NCI-H2081 (cell line): ENCODE measurements around the gene ZC3H8.
A peak's percentile ranks its signal among the peaks of the same experiment; 100 is the strongest.
"Not testable (repeated sequence)": the region's sequence is repeated elsewhere in the genome, so short reads cannot be mapped to it uniquely, and the experiment has no call there.

Experiments
- DNase-seq, 2 experiments: peaks; one replicate each; lab custom pipeline; 2025; lab: John Stamatoyannopoulos, UW

The ZC3H8 gene

DNA sequence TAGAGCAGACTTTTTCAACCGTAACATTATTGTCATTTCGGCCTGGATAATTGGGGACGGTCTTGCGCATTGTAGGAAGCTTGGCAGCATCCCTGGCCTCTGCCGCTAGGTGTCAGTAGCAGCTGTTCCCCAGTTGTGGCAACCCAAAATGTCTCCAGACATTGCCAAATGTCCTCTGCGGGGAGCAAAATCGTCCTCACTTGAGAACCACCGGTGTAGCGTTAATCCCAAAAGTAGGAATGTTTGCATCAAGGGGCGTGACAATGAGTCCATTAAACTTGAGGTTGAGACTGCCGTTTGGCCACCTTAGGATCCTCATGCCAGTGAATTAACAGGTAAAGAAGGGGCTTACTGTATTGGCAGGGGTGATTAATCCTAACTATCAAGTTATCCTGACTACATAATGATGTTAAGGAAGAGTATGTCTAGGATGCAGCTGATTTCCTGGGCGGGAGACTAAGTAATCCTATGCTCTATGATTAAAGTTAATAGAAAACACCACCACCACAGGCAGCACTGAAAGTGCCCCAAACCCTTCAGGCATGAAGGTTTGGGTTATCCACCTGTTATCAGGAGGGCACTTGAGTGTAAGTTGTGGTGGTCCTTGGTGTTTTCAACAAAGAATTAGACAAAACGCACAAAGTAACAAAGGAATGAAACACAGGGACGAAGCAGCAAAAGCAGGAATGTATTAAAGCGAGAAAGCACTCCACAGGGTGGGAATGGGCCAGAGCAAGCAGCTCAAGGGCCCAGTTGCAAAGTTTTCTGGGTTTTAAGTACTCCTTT lies 4.9 kb upstream of the ZC3H8 start:
- DNase-seq, result peak; percentile 48 to 76

DNA sequence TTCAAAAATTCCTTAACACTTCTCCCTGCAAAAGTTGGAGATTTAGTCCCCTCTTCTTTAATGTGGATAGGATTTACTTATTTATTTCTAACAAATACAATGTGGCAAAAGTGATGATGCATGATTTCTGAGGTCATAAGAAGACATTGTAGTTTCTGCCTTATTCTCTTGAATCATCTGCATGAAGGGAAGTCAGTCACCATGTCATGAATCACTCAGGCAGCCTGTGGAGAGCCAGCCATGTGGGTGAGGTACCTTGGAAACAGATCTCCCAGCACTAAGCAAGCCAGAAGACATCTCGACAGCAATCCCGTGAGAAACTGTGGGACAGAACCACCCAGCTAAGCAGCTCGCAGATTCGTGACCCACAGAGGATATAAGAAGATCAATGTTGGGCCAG lies 2.7 kb upstream of the ZC3H8 start:
- DNase-seq, result no peak

GRCh38 chr2:112256654-112257053 lies 1.8 kb upstream of the ZC3H8 start:
- no peak for DNase-seq

- no peak for DNase-seq
These were observed 1.0 kb upstream of the ZC3H8 start for GRCh38 chr2:112255875-112256274.

- no peak for DNase-seq
These were observed 1.5 kb downstream of the ZC3H8 start for GRCh38 chr2:112253261-112253815.

- no peak for DNase-seq
These were observed 3.6 kb downstream of the ZC3H8 start for GRCh38 chr2:112251271-112251670.

DNA sequence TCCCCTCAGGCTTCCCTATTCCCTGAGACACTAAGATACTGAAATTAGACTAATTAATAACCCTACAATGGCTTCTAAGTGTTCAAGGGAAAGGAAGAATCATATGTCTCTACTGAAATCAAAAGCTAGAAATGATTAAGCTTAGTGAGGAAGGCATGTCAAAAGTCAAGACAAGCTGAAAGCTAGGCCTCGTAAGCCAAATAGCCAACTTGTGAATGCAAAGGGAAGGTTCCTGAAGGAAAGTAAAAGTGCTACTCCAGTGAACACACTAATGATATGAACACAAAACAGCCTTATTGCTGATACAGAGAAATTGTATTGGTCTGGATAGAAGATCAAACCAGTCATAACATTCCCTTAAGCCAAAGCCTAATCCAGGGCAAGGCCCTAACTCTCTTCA lies 10.0 kb downstream of the ZC3H8 start:
- DNase-seq, result no peak

- no peak for DNase-seq
These were observed 11.6 kb downstream of the ZC3H8 start for GRCh38 chr2:112243233-112243632.

- no peak for DNase-seq
These were observed 12.5 kb downstream of the ZC3H8 start for GRCh38 chr2:112242384-112242783.

DNA sequence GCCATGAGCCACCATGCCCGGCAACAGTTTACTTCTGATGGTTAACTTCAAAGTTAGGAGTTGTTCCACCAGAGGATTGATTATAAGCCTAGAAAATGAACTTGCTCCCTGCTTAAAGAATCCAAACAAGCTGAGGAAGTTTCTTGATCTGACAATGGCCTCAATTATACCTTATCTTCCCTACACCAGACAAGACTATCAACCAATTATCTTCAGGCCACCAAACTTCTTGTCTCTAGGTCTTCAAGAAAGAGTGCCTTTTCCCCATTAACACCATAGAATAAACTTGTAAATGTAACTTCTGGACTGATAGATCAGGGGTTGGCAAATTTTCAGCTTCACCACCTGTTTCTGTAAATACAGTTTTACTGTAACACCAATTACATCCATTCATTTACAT lies 15.0 kb downstream of the ZC3H8 start:
- no peak for DNase-seq

- DNase-seq, result no peak
These were observed 24.5 kb downstream of the ZC3H8 start for GRCh38 chr2:112230371-112230770.

- DNase-seq, result peak in 1 of 2 experiments; percentile 4
These were observed 25.5 kb downstream of the ZC3H8 start for GRCh38 chr2:112229348-112229747.

GRCh38 chr2:112220831-112221230 lies 34.0 kb downstream of the ZC3H8 start:
- DNase-seq, result no peak

- DNase-seq, result no peak
These were observed 34.7 kb downstream of the ZC3H8 start for GRCh38 chr2:112220186-112220585.

DNA sequence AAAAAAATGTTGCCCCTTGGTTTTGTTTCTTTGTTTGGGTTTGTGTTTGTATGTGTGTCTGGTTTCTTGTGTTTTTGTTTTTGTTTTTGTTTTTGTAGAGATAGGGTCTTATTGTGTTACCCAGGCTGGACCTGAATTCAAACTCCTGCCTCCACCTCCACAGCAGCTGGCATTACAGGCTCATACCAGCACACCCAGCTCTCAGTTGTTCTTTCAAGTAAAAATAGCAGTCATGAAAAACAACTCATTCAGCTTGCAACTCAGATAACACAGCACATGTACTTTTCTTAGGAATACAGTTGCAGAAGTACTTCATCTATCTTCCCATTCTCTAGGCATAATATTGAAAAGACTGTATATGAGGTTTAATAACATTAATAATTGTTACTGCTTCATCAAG lies 37.0 kb downstream of the ZC3H8 start:
- no peak for DNase-seq

GRCh38 chr2:112216167-112216566 lies 38.7 kb downstream of the ZC3H8 start:
- no peak for DNase-seq

GRCh38 chr2:112207905-112208304 lies 46.9 kb downstream of the ZC3H8 start:
- DNase-seq, result not testable (repeated sequence)

GRCh38 chr2:112204411-112204810 lies 50.4 kb downstream of the ZC3H8 start:
- peak in 1 of 2 experiments; percentile 3 for DNase-seq

DNA sequence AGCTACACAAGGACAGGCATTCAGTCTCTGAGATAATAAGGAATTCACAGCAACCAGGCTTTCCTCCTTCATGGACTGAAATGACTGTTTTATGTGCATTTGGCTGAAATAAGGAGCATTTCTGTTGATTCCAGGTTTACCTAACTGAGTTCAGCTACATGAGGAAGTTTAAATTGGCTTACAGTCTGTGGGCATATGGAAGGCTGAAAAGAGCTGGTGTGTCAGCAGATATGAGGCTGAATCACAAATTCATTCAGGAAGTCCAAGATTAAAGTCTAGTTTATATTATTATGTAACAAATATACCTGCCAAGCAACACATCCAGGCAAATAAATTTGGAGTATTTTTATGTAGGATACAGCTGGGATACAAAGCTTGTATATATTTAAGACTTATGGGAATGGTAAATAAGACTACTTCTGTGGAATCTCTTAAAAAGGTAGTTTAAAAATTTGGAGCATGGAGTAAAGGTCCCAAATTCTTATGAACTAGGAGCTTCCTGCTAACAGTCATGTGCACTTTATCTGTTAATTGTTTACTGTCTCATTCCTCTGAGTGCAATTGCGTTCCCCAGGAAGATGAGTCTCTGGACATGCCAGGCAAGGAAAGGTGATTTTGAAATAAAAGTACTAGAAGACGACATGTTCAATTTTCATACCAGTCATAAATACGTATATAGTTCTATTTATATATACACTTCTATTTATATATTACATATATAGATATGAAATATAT lies 53.0 kb downstream of the ZC3H8 start:
- no peak for DNase-seq

GRCh38 chr2:112199188-112199587 lies 55.7 kb downstream of the ZC3H8 start:
- no peak for DNase-seq

- no peak for DNase-seq
These were observed 56.1 kb downstream of the ZC3H8 start for GRCh38 chr2:112198780-112199179.

GRCh38 chr2:112197868-112198267 lies 57.0 kb downstream of the ZC3H8 start:
- DNase-seq, result no peak

DNA sequence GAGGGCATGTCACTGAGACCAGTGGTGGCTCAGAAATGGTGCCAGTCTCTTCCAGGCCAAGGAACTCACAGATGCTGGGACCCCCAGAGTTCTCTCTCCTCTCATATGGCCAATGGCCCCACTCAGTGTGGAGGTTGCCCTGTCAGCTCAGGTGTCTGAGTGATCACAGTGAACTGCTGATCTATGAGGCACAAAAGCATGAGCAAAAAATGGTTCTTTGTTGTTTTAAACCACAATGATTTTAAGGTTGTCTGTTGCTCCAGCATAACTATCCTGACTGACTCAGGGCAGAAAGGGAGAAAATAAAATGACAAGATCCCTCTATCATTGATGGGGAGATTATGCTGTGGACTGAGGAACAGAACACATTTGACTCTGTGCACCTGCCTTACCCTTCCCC lies 58.9 kb downstream of the ZC3H8 start:
- no peak for DNase-seq
